PC-9 (cell line): ENCODE data around the gene LARP4.

Source experiments
- EZH2 ChIP-seq: fragments of 200-600 bp; sonication (generic); IDR thresholded peaks from 2 replicates; pipeline ENCODE4 v1.8.0; 2017; ENCODE audit warnings: antibody characterized with exemption, low read depth
- TF ChIP-seq, protein P1 (sequence below): fragments of 200-600 bp; sonication (generic); conservative IDR thresholded peaks from 2 replicates; pipeline ENCODE4 v1.6.1; 2017; ENCODE audit warnings: mixed run types, antibody characterized with exemption, mild to moderate bottlenecking, moderate library complexity

DNA sequence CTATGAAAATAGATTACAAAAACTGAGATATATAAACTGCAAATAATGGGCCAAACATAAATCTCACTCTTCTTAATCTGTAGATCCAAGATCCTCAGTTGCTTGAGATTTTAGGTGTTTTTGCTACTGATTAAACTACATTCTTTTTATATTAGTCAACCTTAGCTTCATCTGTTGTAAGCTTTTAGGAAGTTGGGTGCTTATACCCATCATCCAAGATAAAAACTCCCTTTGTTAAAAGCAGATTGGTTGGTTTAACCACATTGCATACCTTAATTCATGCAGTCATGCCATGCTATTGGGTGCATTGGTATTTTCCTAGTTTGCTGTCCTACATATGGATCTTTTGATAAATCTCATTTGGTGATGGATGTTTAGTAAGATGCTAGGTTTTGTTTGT is 57.9 kb downstream of the LARP4 start:
- TF ChIP-seq, protein P1, sequence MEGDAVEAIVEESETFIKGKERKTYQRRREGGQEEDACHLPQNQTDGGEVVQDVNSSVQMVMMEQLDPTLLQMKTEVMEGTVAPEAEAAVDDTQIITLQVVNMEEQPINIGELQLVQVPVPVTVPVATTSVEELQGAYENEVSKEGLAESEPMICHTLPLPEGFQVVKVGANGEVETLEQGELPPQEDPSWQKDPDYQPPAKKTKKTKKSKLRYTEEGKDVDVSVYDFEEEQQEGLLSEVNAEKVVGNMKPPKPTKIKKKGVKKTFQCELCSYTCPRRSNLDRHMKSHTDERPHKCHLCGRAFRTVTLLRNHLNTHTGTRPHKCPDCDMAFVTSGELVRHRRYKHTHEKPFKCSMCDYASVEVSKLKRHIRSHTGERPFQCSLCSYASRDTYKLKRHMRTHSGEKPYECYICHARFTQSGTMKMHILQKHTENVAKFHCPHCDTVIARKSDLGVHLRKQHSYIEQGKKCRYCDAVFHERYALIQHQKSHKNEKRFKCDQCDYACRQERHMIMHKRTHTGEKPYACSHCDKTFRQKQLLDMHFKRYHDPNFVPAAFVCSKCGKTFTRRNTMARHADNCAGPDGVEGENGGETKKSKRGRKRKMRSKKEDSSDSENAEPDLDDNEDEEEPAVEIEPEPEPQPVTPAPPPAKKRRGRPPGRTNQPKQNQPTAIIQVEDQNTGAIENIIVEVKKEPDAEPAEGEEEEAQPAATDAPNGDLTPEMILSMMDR: no peak
- TF ChIP-seq EZH2: no peak
